ENCODE results near the gene GPATCH2.
"Not testable (repeated sequence)": the region's sequence is repeated elsewhere in the genome, so short reads cannot be mapped to it uniquely, and the experiment has no call there.

The GPATCH2 gene

GRCh38 chr1:217526636-217527035, 104.3 kb downstream of the GPATCH2 start:
- no peak for DNase-seq (ENCODE audit: low spot score)

- DNase-seq (ENCODE audit: low spot score): no peak
Measured at GRCh38 chr1:217525773-217526490, 105.0 kb downstream of the GPATCH2 start.

DNA sequence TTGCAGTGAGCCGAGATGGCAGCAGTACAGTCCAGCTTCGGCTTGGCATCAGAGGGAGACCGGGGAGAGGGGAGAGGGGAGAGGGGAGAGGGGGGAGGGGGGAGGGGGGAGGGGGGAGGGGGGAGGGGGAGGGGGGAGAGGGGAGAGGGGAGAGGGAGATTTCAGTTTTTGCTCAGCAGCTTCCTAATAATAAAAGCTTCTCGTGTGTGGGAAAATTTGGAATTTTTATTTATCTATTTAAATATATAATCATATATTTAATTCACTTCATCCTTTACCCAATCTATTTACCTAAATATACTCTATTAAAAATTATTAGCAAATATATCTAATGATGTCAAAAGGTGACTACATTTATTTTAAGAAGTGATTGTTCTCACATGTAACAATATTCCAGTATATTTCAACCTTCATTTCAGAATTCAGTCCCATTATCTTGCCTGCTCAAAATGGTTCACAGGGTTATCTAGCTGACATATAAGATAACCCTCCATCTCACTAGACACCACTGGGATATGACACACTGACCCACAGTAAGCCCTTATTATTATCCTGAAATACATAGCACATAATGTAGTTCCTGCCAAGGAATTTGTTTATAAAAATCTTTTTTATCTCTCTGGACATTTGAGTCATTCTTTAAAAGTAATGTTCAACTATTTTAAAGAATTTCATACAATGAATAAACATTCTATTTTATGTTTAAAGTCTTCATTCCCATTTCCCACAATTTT, 105.9 kb downstream of the GPATCH2 start:
- DNase-seq (ENCODE audit: low spot score): no peak

DNA sequence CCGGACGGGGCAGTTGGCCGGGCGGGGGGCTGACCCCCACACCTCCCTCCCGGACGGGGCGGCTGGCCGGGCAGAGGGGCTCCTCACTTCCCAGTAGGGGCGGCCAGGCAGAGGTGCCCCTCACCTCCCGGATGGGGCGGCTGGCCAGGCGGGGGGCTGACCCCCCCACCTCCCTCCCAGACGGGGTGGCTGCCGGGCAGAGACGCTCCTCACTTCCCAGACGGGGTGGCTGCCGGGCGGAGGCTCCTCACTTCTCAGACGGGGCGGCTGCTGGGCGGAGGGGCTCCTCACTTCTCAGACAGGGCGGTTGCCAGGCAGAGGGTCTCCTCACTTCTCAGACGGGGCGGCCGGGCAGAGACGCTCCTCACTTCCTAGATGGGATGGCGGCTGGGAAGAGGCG, 107.0 kb downstream of the GPATCH2 start:
- not testable (repeated sequence) for DNase-seq (ENCODE audit: low spot score)

DNA sequence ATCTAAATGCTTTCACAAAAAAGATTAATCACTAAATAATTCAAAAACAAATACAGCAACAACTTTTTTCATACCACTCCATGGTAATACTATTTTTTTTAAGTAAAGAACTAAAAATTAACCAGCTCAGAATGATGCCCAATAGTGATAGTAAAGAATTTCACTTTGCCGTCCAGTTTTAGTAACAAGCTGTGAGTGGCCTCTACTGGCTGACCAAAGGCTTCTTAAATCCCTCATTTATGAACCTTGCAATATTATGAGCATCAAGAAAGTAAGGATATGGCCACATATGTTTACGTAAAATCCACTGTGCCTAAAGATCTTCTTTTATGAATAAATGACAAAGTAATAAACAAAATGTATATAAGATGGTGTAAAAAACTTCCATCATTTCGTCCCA, 108.6 kb downstream of the GPATCH2 start:
- DNase-seq (ENCODE audit: low spot score): no peak

GRCh38 chr1:217521317-217521716, 109.6 kb downstream of the GPATCH2 start:
- no peak for DNase-seq (ENCODE audit: low spot score)

- DNase-seq (ENCODE audit: low spot score): no peak
Measured at GRCh38 chr1:217506878-217507277, 124.0 kb downstream of the GPATCH2 start.

DNA sequence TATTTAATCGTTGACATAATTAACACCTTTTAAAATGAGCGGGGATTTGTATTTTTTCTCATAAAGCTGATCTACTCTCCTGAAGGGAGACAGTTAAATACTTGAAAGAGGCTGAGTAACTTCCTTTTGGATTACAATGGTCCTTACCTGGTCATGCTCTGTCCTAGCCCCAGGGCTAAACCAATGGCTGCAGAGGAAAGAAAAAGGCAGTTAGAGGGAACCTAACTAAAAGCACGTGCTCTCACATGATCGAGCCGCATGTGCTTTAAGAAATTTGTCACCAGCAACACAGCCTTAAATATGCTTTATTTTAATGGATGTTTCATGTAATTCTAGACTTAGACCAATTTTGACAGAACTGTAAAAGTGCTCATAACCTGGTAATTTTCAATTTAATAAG, 132.7 kb downstream of the GPATCH2 start:
- no peak for DNase-seq (ENCODE audit: low spot score)

DNA sequence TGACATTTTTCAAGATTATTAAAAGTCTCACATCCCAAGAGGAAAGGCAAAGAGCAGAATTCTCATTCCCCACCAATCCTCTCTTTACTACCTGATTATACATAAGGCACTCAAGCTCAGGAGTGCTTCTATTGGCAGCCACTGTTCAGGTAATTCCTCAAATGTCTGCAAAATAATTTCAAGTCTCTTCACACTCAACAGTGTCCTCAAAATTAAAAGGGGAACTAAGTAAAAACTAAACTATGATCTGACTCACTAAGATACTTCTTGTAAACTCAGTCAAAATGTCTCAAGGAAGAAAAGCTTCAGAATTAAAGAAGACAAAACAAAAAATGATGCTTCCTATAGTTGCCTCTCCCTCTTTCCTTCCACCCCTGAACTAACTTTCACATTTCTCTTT, 135.6 kb downstream of the GPATCH2 start:
- no peak for DNase-seq (ENCODE audit: low spot score)

DNA sequence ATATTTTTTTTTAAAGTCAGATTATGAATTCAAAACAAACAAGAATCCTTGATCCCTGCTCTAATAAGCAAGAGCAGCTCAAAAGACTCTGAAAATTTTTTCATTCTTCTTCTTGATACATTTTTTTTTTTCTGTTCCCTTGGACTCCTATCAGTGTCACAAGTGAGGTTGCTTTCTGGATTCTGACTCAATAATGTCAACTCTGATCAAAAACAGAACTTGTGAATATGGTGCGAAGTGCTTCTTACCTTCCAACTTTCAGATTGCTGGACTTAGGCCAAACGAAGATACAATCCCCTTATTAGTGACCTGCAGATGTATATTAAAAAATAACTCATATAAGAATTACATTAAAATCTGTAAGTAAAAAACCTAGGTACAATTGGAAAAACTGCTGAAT, 136.1 kb downstream of the GPATCH2 start:
- no peak for DNase-seq (ENCODE audit: low spot score)

DNA sequence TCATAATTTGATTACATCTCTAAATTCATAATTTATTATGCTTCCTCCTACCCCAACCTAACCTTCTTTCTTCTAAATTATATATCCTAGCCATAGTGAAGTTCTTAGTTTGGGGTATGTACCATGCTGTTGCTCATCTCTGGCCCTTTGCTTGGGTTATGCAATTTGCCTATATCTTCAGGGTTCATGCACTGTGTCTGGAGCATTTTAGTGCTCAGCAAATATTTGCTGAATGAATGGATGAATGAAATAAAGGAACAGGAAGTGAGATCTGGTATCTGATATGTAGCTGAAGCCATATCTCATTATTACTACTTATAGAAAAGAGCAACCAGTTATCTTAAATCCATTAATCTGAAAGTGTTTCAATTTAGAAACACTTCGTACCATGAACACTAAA, 137.6 kb downstream of the GPATCH2 start:
- DNase-seq (ENCODE audit: low spot score): no peak

GRCh38 chr1:217484871-217485270, 146.0 kb downstream of the GPATCH2 start:
- no peak for DNase-seq (ENCODE audit: low spot score)

- no peak for DNase-seq (ENCODE audit: low spot score)
Measured at GRCh38 chr1:217482356-217483102, 148.4 kb downstream of the GPATCH2 start.

DNA sequence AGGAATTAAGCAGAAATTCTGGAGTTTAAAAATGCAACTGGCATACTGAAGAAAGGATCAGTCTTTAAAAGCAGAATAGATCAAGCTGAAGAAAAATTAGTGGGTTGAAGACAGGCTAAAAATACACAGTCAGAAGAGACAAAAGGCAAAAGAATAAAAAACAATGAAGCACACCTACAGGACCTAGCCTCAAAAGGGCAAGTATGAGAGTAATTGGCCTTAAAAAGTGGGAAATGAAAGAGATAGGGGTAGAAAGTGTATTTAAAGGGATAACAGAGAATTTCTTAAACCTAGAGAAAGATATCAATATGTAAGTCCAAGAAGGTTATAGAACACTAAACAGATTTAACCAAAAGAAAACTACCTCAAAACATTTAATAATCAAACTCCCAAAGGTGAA, 152.4 kb downstream of the GPATCH2 start:
- no peak for DNase-seq (ENCODE audit: low spot score)

DNA sequence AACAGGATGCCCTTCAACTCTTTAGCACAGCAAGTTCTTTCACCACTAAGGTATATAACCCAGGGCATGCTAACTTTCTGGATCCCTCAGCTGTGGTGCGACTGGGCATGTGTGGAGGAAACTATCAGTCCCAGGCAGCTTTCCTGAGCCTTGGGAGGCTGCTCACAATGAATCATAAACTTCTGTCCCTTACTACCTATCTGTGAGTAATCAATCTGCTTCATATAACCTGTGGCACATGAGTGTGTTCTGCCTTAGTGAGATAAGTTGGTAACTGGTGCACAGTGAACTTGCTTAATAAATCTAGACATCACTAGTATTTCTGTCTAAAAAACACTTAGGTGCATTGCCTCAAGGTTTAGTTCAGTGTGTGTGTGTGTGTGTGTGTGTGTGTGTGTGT, 158.0 kb downstream of the GPATCH2 start:
- DNase-seq (ENCODE audit: low spot score): no peak

DNA sequence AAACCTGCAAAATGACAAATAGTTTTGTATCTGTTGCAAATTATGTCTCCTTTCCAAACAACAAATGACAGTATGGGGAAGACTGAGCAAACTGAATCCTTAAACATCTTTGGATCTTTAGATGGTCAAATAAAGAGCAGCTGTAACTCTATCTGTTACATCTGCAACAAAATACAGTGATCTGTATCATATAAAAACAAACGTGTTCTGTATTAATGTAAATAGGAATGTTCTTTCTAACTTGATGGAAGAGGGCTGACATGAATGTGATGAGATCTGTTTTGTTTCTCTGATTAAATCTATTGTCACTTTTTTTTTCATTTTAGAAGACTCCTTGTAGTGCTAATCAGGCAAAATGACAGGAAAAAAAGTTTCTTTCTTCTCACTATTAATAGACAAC, 159.5 kb downstream of the GPATCH2 start:
- DNase-seq (ENCODE audit: low spot score): no peak

- DNase-seq (ENCODE audit: low spot score): no peak
Measured at GRCh38 chr1:217469983-217470382, 160.9 kb downstream of the GPATCH2 start.

- DNase-seq (ENCODE audit: low spot score): no peak
Measured at GRCh38 chr1:217465102-217465501, 165.8 kb downstream of the GPATCH2 start.

DNA sequence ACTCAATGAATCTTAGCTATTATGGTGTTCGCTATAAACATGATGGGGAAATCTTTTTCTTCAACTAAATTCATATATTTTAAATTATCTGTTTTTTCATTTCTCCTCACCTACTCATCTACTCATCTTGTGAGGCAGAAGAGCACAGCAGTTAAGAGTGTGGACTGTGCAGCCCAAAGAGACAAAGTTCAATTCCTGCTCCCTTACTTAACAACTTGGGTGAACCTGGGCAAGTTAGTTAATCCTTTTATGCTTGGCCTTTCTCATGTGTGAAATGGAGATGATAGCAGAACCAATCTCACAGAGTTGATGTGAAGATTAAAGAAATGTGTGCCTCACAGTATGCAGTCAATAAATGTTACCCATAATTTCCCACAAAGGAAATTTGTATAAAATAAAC, 168.2 kb downstream of the GPATCH2 start:
- no peak for DNase-seq (ENCODE audit: low spot score)

DNA sequence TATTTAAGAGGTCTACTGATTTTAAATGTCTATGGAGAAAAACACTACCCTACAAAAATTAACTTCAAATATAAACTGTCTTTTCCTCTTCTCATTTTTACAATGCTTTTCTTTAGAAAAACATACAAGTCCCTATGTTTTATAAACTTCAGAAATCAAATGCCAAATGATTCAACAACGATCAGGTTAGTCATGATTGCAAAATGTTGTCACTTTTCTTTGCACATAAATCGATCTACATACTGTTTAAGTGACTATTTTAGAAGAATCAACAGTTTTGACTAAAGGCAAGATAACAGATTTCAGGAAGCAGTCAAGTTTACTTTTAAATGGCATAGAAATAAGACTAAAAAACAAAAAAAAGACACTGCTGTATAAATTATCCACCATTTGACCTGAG, 168.7 kb downstream of the GPATCH2 start:
- DNase-seq (ENCODE audit: low spot score): no peak

- DNase-seq (ENCODE audit: low spot score): no peak
Measured at GRCh38 chr1:217457016-217457415, 173.9 kb downstream of the GPATCH2 start.

GRCh38 chr1:217456261-217456660, 174.6 kb downstream of the GPATCH2 start:
- no peak for DNase-seq (ENCODE audit: low spot score)

DNA sequence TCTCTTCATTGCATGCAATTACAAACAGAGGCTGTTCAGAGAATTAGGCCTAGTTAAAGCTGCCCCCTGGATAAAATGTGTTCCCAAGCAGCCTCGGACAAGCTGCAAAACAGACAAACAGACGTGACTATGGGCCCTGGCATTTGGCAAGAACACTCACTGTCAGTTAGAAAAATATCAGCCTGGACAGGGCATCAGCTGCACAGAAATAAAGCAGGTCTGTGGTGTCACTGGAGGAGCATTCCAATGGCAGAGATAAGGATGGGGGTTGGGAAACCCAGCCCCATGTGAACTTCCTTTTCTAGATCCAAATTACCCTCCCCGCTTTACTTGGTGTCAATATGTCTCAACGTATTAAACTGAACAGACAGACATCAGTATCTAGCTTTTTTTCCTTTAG, 177.1 kb downstream of the GPATCH2 start:
- DNase-seq (ENCODE audit: low spot score): no peak
